Measurements from ENCODE around the gene ELL.
A peak's percentile ranks its signal among the peaks of the same experiment; 100 is the strongest.

ELL gene

DNA sequence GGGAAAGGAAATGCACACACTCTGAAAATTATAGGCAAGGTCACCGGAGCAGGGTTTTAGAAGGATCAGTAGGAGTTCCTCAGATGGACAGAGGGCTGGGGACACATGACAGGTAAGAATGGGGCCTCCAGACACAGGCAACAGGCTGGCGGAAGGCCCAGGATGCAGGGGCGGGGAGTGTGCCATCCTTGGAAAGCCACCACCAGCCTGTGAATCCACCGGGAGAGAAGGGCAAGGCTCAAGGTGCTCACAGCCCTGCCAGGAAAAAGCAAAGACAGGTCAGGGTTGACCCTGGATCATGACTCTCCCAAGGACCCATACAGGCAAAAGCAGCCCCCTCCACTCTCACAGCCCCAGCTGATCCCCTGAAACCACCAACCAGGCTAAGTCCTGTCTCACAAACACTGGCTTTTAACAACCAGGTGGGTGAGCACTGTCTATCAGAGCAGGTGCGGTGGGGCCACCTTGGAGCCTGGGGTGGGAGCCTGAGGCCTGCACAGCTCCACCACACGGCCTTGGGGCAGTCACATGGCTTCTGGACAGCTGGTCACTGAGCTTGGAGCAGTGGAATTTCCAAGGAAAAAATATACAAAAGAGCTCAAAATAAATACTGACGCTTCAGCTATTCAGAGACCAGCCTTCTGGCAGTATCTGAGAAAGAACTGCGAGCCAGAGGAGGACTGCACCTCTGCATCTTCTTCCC lies 48.7 kb downstream of the ELL start:
- DNase-seq: no peak

- DNase-seq: no peak
These were observed 51.1 kb downstream of the ELL start for GRCh38 chr19:18470787-18471186.

- DNase-seq: peak in 28 of 51 donors; percentile 10 to 67 (median 26)
These were observed 52.6 kb downstream of the ELL start for GRCh38 chr19:18469069-18469846.

DNA sequence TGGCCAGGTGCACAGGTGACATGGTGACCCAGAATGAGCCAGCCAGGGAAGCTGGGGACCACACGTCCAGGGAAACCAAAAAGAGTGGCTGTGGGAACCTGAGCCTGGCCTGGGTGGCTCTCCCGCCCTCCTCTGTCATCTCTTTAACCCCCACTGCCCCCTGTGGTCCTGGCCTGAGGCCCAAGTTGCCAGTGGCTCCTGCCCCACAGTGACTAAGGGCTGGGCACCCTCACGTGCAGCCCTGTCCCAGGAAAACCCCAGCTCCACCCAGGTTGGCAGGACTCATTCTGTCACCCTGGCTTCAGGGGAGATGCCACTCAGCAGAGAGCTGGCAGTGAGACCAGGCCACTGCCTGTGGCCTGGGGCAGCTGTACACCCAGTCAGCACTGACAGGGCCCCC lies 53.4 kb downstream of the ELL start:
- DNase-seq: no peak

DNA sequence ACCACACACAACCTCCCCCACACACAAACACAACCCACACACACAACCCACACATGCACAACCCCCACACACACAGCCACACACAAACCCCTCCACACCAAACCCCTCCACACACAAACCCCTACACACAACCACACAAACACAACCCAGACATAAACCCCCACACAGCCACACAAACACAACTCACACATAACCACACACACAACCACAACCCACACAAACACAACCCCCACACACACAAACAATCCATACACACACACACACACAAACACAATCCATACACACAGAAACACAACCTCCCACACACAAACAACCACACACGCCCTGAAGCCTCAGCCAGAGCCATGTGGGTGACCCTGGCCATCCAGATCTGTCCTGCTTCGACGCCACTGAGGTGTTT lies 53.9 kb downstream of the ELL start:
- no peak for DNase-seq

DNA sequence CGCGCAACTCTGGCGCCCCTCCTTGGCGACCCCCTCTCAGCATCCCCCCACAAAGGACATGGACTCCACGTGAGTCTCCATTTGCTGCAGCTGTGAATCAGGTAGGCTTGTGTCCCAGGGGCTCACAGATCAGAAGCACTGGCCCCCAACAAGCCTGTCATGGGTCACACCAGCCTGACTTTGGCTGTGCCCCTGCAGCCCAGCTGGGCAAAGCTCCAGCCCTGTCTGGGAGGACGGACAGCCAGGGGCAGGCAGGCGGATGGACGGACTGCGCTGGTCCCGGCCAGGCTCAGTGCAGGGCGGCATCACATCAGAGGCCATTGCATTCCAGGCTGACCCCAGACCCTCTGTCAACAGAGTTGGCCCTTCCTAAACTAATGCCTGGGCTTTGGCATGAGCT lies 55.5 kb downstream of the ELL start:
- no peak for DNase-seq

DNA sequence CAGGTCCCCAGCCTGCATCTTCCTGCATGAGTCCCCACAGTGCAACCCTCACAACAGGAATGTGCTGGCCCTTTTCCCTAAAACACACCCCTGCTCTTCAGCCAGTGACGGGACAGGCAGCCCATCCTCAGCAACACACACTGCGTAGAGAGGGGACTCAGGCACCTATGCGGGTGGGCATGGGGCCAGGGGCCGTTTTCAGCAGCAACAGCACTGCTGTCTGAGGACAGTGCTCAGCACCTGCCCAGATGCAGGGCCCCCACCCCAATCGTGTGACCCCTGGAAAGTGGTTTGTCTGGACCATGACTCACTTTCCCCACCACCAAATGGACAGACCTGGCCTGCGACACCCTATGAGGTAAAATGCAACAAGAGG lies 55.9 kb downstream of the ELL start:
- DNase-seq: no peak

DNA sequence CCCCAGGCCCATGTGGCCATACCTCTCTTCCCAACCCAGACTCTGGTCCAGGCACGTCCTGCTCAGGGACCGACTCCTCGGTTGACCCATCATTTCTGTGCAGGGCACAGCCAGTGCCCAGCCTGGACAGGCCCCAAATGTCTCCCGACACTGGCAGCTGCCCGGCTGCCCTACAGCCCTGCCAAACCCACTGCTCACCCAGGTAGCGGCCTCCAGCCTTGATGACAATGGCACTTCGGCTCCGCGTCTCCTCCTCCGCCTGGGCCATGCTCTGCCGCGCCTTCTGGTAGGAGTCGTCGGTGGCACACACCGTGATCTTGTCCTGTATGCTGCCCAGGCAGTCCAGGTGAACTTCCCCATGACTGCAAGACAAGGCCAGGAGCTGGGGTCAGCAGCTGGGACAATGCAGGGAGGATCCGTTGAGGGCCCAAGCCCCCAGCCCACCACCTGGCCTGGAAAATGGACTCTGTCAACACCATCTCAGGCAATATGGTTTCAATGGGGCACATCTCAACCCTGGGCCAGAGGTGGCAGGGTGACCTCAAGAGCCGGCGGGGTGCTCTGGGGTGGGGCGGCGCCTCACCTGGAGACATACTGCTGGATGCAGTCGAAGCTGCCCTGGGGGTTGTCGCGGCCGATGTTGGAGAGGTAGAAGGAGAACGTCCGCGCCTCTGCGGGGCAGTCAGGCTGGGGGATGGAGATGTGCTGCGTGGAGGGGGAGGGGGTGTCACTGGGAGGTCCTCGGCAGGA lies 56.5 kb downstream of the ELL start:
- peak in 1 of 51 donors; percentile 41 for DNase-seq

GRCh38 chr19:18464646-18465045 lies 57.2 kb downstream of the ELL start:
- DNase-seq: peak in 47 of 51 donors; percentile 12 to 94 (median 74)

GRCh38 chr19:18461471-18461870 lies 60.4 kb downstream of the ELL start:
- DNase-seq: no peak

DNA sequence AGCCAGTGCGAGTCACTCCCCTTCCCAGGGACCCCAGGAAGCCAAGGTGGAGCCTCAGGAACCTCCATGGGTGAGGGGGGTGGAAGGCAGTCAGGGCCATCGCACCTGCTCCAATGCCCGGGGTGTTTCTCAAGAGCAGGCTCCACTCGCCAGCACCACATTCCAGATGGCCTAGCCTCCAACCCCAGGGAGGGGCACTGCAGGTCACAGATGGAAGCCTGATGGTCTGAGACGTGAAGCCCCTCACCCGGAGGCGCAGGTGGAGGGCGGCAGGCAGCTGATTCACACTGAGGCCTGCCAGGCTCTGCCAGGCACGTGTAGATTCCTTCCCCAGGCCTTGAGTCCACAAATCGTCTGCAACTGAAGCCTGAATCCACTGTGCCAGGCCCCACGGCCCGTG lies 61.0 kb downstream of the ELL start:
- DNase-seq: no peak

- DNase-seq: no peak
These were observed 64.2 kb downstream of the ELL start for GRCh38 chr19:18457483-18458331.

DNA sequence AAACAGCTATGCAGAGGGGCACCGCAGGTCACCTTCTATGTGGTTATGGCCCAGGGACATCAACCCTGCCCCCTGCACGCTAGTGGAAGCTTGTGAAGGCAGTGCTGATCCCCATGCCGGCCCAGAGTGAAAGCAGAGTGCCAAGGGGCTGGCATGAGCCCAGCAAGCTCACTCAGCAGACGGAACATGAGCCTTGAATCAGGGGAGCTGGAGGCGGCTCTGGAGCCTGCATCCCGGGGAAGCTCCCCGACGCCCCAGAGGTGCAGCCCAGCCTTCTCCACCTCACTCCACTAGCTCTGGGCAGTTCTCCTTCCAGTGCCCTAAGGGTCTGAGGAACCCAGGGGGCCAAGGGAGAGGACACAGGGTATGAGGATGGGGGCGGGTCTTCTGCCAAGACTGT lies 64.9 kb downstream of the ELL start:
- peak in 30 of 51 donors; percentile 7 to 73 (median 48) for DNase-seq

DNA sequence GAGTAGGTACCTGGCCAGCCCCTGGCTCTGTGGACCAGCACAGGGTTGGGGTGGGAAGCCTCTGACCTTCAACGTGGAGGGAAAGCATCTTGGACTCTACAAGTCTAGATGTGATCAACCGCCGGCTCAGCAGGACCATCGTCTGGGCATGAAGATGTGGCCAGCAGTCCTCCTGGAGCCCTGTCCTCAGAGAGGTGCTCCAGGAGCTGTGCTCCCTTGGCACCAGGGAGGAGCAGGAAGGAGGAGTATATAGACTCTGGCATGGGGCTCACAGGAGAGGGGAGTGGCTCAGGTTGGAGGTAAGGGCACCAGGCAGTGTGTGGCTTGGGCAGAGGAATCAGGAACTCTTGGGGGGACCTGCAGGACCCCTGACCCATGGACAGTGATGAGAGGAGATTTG lies 65.6 kb downstream of the ELL start:
- DNase-seq: no peak

GRCh38 chr19:18453269-18454024 lies 68.4 kb downstream of the ELL start:
- peak in 2 of 51 donors; percentile 3 to 8 for DNase-seq

DNA sequence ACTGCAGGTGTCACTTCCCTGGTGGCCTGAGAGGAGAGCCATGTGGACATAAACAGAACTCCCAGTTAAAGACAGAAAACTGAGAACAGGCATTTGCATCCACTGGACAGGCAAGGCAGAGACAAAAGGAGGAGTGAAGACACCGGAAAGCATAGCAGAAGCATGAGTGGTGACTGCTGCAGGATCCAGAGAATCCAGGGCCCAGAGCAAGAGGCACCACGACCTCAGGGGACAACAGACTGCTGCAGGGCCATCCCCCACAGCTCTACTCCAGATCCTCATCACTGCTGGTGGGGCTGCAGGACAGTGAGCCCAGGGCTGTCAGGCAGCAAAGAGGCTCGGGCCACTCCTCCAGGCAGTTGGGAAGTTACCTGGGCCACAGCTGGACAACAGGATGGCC lies 69.5 kb downstream of the ELL start:
- DNase-seq: no peak

DNA sequence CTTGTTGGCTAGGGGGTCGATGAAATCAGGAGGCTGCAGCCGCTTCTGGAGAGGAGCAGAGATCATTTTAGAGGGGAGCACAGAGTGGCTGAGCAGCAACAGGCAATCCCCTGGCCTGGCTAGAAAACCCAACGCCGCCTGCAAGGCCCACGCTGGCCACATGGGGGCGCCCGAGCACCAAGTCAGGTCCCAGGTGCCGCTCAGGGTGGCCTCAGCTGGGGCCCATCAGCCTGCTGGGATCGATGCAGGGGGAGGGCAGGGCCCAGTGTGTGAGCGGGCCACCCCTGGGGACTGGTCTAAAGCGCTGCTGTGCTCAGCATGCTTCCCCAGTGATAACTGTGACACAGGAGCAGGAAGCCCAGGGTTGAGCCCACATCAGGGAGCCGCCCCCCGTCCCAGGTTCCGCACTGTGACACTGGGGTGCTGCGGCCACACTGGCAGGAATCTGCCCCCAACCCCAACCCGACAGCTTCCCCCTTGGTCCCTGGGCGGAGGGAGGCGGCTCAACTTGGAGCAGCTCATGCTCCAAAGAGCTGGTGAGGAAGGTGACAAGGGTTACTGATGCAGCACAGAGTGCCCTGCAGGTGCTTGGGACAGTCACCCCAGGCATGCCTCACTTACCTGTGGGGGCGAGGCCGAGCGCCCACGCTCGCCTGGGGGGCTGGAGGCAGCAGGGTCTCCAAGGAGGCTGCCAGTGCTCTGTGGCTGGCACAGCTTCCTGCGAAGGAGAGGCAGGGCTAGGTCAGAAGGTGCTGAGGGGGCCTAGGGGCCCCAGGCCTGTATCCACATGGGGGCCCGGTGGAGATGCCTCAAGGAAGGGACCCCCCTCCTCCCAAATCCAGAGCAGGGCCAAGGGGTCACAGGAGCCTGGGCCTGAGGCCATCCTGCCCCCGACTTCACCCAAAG lies 70.7 kb downstream of the ELL start:
- peak in 50 of 51 donors; percentile 22 to 95 (median 77) for DNase-seq

GRCh38 chr19:18450021-18450930 lies 71.6 kb downstream of the ELL start:
- no peak for DNase-seq

All from hypothalamus (tissue), 51 donors.